H1 (cell line): ENCODE results near the gene NOVA1. TPM values are rescaled to one million over a fixed set of nuclear protein-coding genes. Genes with fewer than 3 reads are reported as not detected.

Experiments
- CTCF ChIA-PET: fragments of 300-600 bp; sonication (Branson Sonifier 250); formaldehyde crosslinking; loops from one replicate; lab custom pipeline; 2021; ENCODE audit not compliant: partially characterized antibody; lab: Charles Lee
- POLR2A ChIA-PET: fragments of 300-600 bp; sonication (Branson Sonifier 250); formaldehyde crosslinking; loops from one replicate; lab custom pipeline; 2021; ENCODE audit warnings: inconsistent platforms; ENCODE audit not compliant: partially characterized antibody; lab: Charles Lee
- DNase-seq, 2 experiments: peaks; one replicate each; pipeline versions ENCODE4 v3.0.0 to v3.0.0-alpha.2; 2010 to 2022; ENCODE audit warnings: low spot score in 2 of 2, low read depth in 1 of 2, mixed read lengths in 1 of 2
- FAIRE-seq: peaks from 2 replicates; lab custom pipeline; 2011; peaks lifted over from hg19 to GRCh38; lab: Jason Lieb, UNC
- H2AFZ ChIP-seq: 2 replicates; pipeline ENCODE4 v1.8.1; 2012; ENCODE audit warnings: low read length, inconsistent platforms
- H2AK5ac ChIP-seq: 2 replicates; pipeline ENCODE4 v1.6.1; 2013; ENCODE audit warnings: low read depth, low read length
- H2BK120ac ChIP-seq: replicated peaks from 2 replicates; pipeline ENCODE3; 2013; ENCODE audit warnings: low read depth, low read length, inconsistent platforms
- H2BK12ac ChIP-seq: 2 replicates; pipeline ENCODE4 v1.6.1; 2013; ENCODE audit warnings: low read depth, low read length
- H2BK15ac ChIP-seq: 2 replicates; pipeline ENCODE4 v1.6.1; 2013; ENCODE audit warnings: low read length
- H2BK20ac ChIP-seq: 2 replicates; pipeline ENCODE4 v1.6.1; 2013; ENCODE audit warnings: low read length
- H2BK5ac ChIP-seq: 2 replicates; pipeline ENCODE4 v1.6.1; 2013; ENCODE audit warnings: low read depth, low read length
- H3K14ac ChIP-seq: 2 replicates; pipeline ENCODE4 v1.6.1; 2013; ENCODE audit warnings: inconsistent platforms; ENCODE audit not compliant: insufficient read length
- H3K18ac ChIP-seq: 2 replicates; pipeline ENCODE4 v1.6.1; 2013; ENCODE audit warnings: low read length; ENCODE audit errors: extremely low read depth
- H3K23ac ChIP-seq: 2 replicates; pipeline ENCODE4 v1.6.1; 2013; ENCODE audit warnings: inconsistent platforms; ENCODE audit not compliant: insufficient read length
- H3K23me2 ChIP-seq: 2 replicates; pipeline ENCODE4 v1.6.1; 2013; ENCODE audit warnings: low read depth, low read length
- H3K27ac ChIP-seq: 2 replicates; pipeline ENCODE4 v1.6.1; 2011; ENCODE audit warnings: low read depth, low read length, inconsistent platforms
- H3K27me3 ChIP-seq, 4 experiments: replicated peaks in 1 of 4; 1 replicate in 1 of 4; 2 replicates in 3 of 4; pipeline versions ENCODE4 v1.6.1 to v1.8.1; 2011 to 2013; ENCODE audit warnings: low read length in 3 of 4, mild to moderate bottlenecking in 3 of 4, inconsistent platforms in 2 of 4, mixed read lengths in 2 of 4, moderate library complexity in 1 of 4; ENCODE audit not compliant: control insufficient read depth in 3 of 4, insufficient read depth in 3 of 4; ENCODE audit errors: extremely low read depth in 1 of 4
- H3K36me3 ChIP-seq, 4 experiments: 2 replicates each; pipeline versions ENCODE4 v1.6.1 to v1.8.1; 2011 to 2013; ENCODE audit warnings: mild to moderate bottlenecking in 4 of 4, low read length in 3 of 4, moderate library complexity in 2 of 4, control low read depth in 1 of 4, inconsistent platforms in 1 of 4; ENCODE audit not compliant: insufficient read depth in 4 of 4, control insufficient read depth in 2 of 4
- H3K4ac ChIP-seq: replicated peaks from 2 replicates; pipeline ENCODE3; 2013; ENCODE audit warnings: low read length, low read depth, mixed read lengths, inconsistent platforms; ENCODE audit not compliant: insufficient read length
- H3K4me1 ChIP-seq, 4 experiments: replicated peaks in 1 of 4; 1 replicate in 1 of 4; 2 replicates in 3 of 4; pipeline versions ENCODE4 v1.6.1 to v1.8.1; 2011 to 2013; ENCODE audit warnings: low read length in 3 of 4, inconsistent platforms in 2 of 4, mixed read lengths in 1 of 4; ENCODE audit not compliant: insufficient read depth in 4 of 4, control insufficient read depth in 3 of 4
- H3K4me2 ChIP-seq, 2 experiments: 2 replicates each; pipeline versions ENCODE4 v1.6.1 to v1.8.1; 2011 to 2013; ENCODE audit warnings: low read depth in 2 of 2, low read length in 2 of 2, control low read depth in 1 of 2, inconsistent platforms in 1 of 2, mild to moderate bottlenecking in 1 of 2; ENCODE audit not compliant: insufficient read depth in 1 of 2
- H3K4me3 ChIP-seq, 4 experiments: fragments of 200-600, 300-600 bp in 1 of 4; sonication (generic), shearing (Covaris generic), sonication (Bioruptor Twin) in 1 of 4; 2 replicates each; pipeline versions ENCODE4 v1.5.1 to v1.8.1; 2011 to 2016; ENCODE audit warnings: low read length in 4 of 4, low read depth in 3 of 4, control low read depth in 2 of 4, inconsistent platforms in 2 of 4, mild to moderate bottlenecking in 2 of 4, mixed read lengths in 1 of 4, moderate library complexity in 1 of 4; ENCODE audit not compliant: insufficient read depth in 2 of 4; ENCODE audit errors: extremely low read depth in 1 of 4
- H3K56ac ChIP-seq: replicated peaks from 2 replicates; pipeline ENCODE3; 2013; ENCODE audit warnings: low read depth, mild to moderate bottlenecking, mixed read lengths, low read length, inconsistent platforms; ENCODE audit not compliant: insufficient read length
- H3K79me1 ChIP-seq: 2 replicates; pipeline ENCODE4 v1.6.1; 2013; ENCODE audit warnings: low read depth, low read length, control low read depth
- H3K79me2 ChIP-seq, 2 experiments: 2 replicates each; pipeline versions ENCODE4 v1.6.1 to v1.8.1; 2012 to 2013; ENCODE audit warnings: low read length in 2 of 2, mild to moderate bottlenecking in 2 of 2, inconsistent platforms in 1 of 2; ENCODE audit not compliant: insufficient read depth in 2 of 2, control insufficient read depth in 1 of 2
- H3K9ac ChIP-seq, 4 experiments: replicated peaks in 1 of 4; 1 replicate in 1 of 4; 2 replicates in 3 of 4; pipeline versions ENCODE4 v1.6.1 to v1.8.1; 2011 to 2013; ENCODE audit warnings: low read depth in 3 of 4, low read length in 3 of 4, control low read depth in 2 of 4, mild to moderate bottlenecking in 2 of 4, moderate library complexity in 2 of 4, inconsistent platforms in 1 of 4; ENCODE audit errors: extremely low read depth in 1 of 4
- H3K9me3 ChIP-seq, 2 experiments: 2 replicates each; pipeline versions ENCODE4 v1.6.1 to v1.8.1; 2012 to 2013; ENCODE audit warnings: mild to moderate bottlenecking in 2 of 2, moderate library complexity in 2 of 2, control low read depth in 1 of 2, inconsistent platforms in 1 of 2, low read depth in 1 of 2, low read length in 1 of 2, mixed read lengths in 1 of 2; ENCODE audit not compliant: insufficient read depth in 2 of 2
- H4K20me1 ChIP-seq, 2 experiments: replicated peaks in 1 of 2; 2 replicates each; pipeline versions ENCODE3 to v1.8.1; 2011 to 2013; ENCODE audit warnings: inconsistent platforms in 2 of 2, low read length in 2 of 2, mild to moderate bottlenecking in 1 of 2; ENCODE audit not compliant: insufficient read depth in 2 of 2, control insufficient read depth in 1 of 2
- H4K5ac ChIP-seq: 2 replicates; pipeline ENCODE4 v1.6.1; 2013; ENCODE audit warnings: low read length, low read depth, mixed read lengths, inconsistent platforms; ENCODE audit not compliant: insufficient read length
- H4K8ac ChIP-seq: 2 replicates; pipeline ENCODE4 v1.8.0; 2013; ENCODE audit warnings: mild to moderate bottlenecking, moderate library complexity, low read length, inconsistent platforms; ENCODE audit not compliant: insufficient read depth; ENCODE audit errors: extremely low read depth
- H4K91ac ChIP-seq: replicated peaks from 2 replicates; pipeline ENCODE3; 2013; ENCODE audit warnings: low read length, mixed read lengths, inconsistent platforms; ENCODE audit not compliant: insufficient read length
- CHD1 ChIP-seq: IDR thresholded peaks from 2 replicates; pipeline ENCODE4 v1.6.1; 2012; ENCODE audit warnings: low read depth, low read length, improper control_type of control experiment
- EGR1 ChIP-seq: IDR thresholded peaks from 2 replicates; pipeline ENCODE4 v1.6.1; 2011; ENCODE audit warnings: low read depth, low read length, borderline replicate concordance
- FOSL1 ChIP-seq: IDR thresholded peaks from 2 replicates; pipeline ENCODE4 v1.6.1; 2011; ENCODE audit warnings: mild to moderate bottlenecking, low read depth, low read length, moderate library complexity; ENCODE audit not compliant: insufficient read depth
- KDM1A ChIP-seq: fragments of 200-600, 300-600 bp; sonication (generic); IDR thresholded peaks from 2 replicates; pipeline ENCODE4 v1.7.1; 2016; ENCODE audit warnings: mild to moderate bottlenecking, low read length, borderline replicate concordance
- KDM4A ChIP-seq: IDR thresholded peaks from one replicate; pipeline ENCODE4 v1.7.1; 2012; ENCODE audit warnings: low read depth, mild to moderate bottlenecking, moderate library complexity, low read length, inconsistent platforms; ENCODE audit not compliant: severe bottlenecking
- polyA plus RNA-seq, 7 experiments: library from polyadenylated mRNA; depleted of rRNA in 3 of 7; stranded (reverse) in 5 of 7; unstranded in 2 of 7; fragments of >200 nt in 5 of 7; fragments of 200-250 nt in 2 of 7; gene quantifications; 1 replicate in 5 of 7; 2 replicates in 1 of 7; 4 replicates in 1 of 7; pipeline versions ENCODE4 v1.2.1 to v1.2.3, GENCODE V29; 2011 to 2013; ENCODE audit warnings: missing spikeins in 2 of 7, mixed read lengths in 2 of 7
- total RNA-seq: library from RNA; stranded (reverse); fragmentation: NEBNext Ultra II Directional; extraction: Animal tissue kit (Norgen Biotek cat#: 25700); gene quantifications from 2 replicates; pipeline ENCODE4 v1.2.1, GENCODE V29; 2021
- TF ChIP-seq, protein P1 (sequence below): IDR thresholded peaks from 2 replicates; pipeline ENCODE4 v1.6.1; 2012; ENCODE audit warnings: low read length, inconsistent platforms
- TF ChIP-seq, protein P2 (sequence below): IDR thresholded peaks from 2 replicates; pipeline ENCODE4 v1.6.1; 2012; ENCODE audit warnings: inconsistent platforms

The NOVA1 gene
- total and polyA plus RNA-seq, 2 of the 8 experiments (the other 6 are each of a cell fraction or from before 2014, with no cell fraction given): 6.8 to 12.7 TPM

GRCh38 chr14:26517771-26518170 is 80.1 kb downstream of the NOVA1 start:
- Histone ChIP-seq H3K27ac (no peak overlapping the region), H4K5ac (no peak overlapping the region), H3K56ac (no peak overlapping the region), H3K79me2 (no peaks in the 10 kb centered on the region), H3K9me3 (no peaks in the 10 kb centered on the region), H3K4me1 (0 out of 7 replicates have a peak, but pooled peaks cover 0 to 2% (median 0%) of the 10 kb centered on the region in 4 experiments), H3K4me2 (no peak overlapping the region), H3K79me1 (no peaks in the 10 kb centered on the region), H3K27me3 (no peaks in the 10 kb centered on the region), H2BK120ac (no peak overlapping the region), H3K18ac (no peak overlapping the region), H3K23ac (no peak overlapping the region), H2BK15ac (no peak overlapping the region), H2AFZ (no peak overlapping the region), H2BK5ac (no peak overlapping the region), H2BK12ac (no peak overlapping the region), H3K9ac (no peak overlapping the region), H4K8ac (no peak overlapping the region), H3K4ac (no peak overlapping the region), H2AK5ac (no peak overlapping the region), H4K91ac (no peak overlapping the region), H4K20me1 (peaks cover 0 to 2% of the 10 kb centered on the region in 2 experiments), H3K4me3 (no peak overlapping the region), H3K36me3 (no peaks in the 10 kb centered on the region), H3K14ac (no peak overlapping the region), H3K23me2 (no peaks in the 10 kb centered on the region), H2BK20ac (no peak overlapping the region)
- ChIA-PET POLR2A (no interaction called here), CTCF (no interaction called here)
- no peak for DNase-seq
- TF ChIP-seq FOSL1 (no peak), KDM1A (no peak), CHD1 (no peak), KDM4A (no peak), EGR1 (no peak)
- TF ChIP-seq, protein P1, sequence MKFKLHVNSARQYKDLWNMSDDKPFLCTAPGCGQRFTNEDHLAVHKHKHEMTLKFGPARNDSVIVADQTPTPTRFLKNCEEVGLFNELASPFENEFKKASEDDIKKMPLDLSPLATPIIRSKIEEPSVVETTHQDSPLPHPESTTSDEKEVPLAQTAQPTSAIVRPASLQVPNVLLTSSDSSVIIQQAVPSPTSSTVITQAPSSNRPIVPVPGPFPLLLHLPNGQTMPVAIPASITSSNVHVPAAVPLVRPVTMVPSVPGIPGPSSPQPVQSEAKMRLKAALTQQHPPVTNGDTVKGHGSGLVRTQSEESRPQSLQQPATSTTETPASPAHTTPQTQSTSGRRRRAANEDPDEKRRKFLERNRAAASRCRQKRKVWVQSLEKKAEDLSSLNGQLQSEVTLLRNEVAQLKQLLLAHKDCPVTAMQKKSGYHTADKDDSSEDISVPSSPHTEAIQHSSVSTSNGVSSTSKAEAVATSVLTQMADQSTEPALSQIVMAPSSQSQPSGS: no peak
- TF ChIP-seq, protein P2, sequence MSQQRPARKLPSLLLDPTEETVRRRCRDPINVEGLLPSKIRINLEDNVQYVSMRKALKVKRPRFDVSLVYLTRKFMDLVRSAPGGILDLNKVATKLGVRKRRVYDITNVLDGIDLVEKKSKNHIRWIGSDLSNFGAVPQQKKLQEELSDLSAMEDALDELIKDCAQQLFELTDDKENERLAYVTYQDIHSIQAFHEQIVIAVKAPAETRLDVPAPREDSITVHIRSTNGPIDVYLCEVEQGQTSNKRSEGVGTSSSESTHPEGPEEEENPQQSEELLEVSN: no peak
- FAIRE-seq: no peak
